Thoracic aorta (tissue), 2 donors: ENCODE measurements around the gene SDHAF3. TPM values are rescaled to one million over a fixed set of nuclear protein-coding genes. Genes with fewer than 3 reads are reported as not detected.

Experiments
- ATAC-seq: fragments of 150-250 bp; one replicate; pipeline ENCODE4 v1.8.0; 2017; ENCODE audit warnings: low read depth; ENCODE audit not compliant: insufficient number of reproducible peaks, low FRiP score
- DNase-seq: peaks from one replicate; pipeline ENCODE4 v3.0.0-alpha.2; 2020; ENCODE audit warnings: low spot score
- H3K27ac ChIP-seq, 2 donors: fragments of 200-600 bp; sonication (generic); 1 replicate in 1 of 2; 2 replicates in 1 of 2; pipeline ENCODE4 v1.5.1; 2016; ENCODE audit warnings: mild to moderate bottlenecking in 2 of 2, moderate library complexity in 2 of 2
- H3K27me3 ChIP-seq: fragments of 200-600 bp; sonication (generic); replicated peaks from 2 replicates; pipeline ENCODE4 v1.6.0; 2016; ENCODE audit warnings: mild to moderate bottlenecking; ENCODE audit not compliant: insufficient read depth
- H3K36me3 ChIP-seq: fragments of 200-600 bp; sonication (generic); one replicate; pipeline ENCODE4 v1.5.1; 2016
- H3K4me1 ChIP-seq, 2 donors: fragments of 200-600 bp; sonication (generic); 1 replicate in 1 of 2; 2 replicates in 1 of 2; pipeline versions ENCODE4 v1.5.1 to v1.6.0; 2016; ENCODE audit warnings: low read depth in 2 of 2, mild to moderate bottlenecking in 1 of 2; ENCODE audit not compliant: control insufficient read depth in 1 of 2
- H3K4me3 ChIP-seq: fragments of 200-600 bp; sonication (generic); 2 replicates; pipeline ENCODE4 v1.5.1; 2016; ENCODE audit warnings: mild to moderate bottlenecking
- H3K9me3 ChIP-seq: fragments of 200-600 bp; sonication (generic); 2 replicates; pipeline ENCODE4 v1.5.1; 2016
- total RNA-seq, 2 donors: library from RNA; depleted of rRNA; stranded (reverse); fragments of >200 nt; gene quantifications; one replicate each; pipeline versions ENCODE4 v1.1.0 to v1.2.3, GENCODE V29; 2016
- TF ChIP-seq, protein P1 (sequence below): fragments of 200-600 bp; sonication (generic); IDR thresholded peaks from one replicate; pipeline ENCODE4 v1.5.1; 2019; ENCODE audit warnings: antibody characterized with exemption

SDHAF3 gene
- total RNA-seq, 2 donors from 2014 or later = 1.1 to 3.5 TPM

DNA sequence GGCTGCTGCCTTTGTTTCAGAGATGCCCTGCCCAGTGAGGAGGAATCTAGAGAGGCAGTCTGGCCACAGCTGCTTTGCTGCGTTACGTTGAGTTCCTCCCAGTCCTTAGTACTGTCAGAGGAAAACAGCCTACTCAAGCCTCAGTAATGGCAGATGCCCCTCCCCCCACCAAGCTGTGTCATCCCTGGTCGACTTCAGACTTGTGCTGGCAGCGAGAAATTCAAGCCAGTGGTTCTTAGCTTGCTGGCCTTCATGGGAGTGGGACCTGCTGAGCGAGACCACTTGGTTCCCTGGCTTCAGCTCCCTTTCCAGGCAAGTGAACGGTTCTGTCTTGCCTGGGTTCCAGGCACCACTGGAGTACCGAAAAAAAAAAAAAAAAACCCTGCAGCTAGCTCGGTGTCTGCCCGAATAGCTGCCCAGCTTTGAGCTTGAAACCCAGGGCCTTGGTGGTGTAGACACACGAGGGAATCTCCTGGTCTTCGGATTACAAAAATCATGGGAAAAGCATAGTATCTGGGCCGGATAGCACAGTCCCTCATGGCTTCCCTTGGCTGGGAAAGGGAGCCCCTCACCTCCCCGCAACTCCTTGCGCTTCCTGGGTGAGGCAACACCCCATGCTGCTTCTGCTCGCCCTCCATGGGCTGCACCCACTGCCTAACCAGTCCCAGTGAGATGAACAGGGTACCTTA lies 9.1 kb downstream of the SDHAF3 start:
- Histone ChIP-seq H3K9me3 (no peaks in the 10 kb centered on the region), H3K27me3 (no peaks in the 10 kb centered on the region), H3K27ac (no peak overlapping the region), H3K4me1 (no peaks in the 10 kb centered on the region), H3K4me3 (no peak overlapping the region), H3K36me3 (no peaks in the 10 kb centered on the region)
- ATAC-seq (no peak), DNase-seq (no peak)
- TF ChIP-seq, protein P1, sequence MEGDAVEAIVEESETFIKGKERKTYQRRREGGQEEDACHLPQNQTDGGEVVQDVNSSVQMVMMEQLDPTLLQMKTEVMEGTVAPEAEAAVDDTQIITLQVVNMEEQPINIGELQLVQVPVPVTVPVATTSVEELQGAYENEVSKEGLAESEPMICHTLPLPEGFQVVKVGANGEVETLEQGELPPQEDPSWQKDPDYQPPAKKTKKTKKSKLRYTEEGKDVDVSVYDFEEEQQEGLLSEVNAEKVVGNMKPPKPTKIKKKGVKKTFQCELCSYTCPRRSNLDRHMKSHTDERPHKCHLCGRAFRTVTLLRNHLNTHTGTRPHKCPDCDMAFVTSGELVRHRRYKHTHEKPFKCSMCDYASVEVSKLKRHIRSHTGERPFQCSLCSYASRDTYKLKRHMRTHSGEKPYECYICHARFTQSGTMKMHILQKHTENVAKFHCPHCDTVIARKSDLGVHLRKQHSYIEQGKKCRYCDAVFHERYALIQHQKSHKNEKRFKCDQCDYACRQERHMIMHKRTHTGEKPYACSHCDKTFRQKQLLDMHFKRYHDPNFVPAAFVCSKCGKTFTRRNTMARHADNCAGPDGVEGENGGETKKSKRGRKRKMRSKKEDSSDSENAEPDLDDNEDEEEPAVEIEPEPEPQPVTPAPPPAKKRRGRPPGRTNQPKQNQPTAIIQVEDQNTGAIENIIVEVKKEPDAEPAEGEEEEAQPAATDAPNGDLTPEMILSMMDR = no peak

DNA sequence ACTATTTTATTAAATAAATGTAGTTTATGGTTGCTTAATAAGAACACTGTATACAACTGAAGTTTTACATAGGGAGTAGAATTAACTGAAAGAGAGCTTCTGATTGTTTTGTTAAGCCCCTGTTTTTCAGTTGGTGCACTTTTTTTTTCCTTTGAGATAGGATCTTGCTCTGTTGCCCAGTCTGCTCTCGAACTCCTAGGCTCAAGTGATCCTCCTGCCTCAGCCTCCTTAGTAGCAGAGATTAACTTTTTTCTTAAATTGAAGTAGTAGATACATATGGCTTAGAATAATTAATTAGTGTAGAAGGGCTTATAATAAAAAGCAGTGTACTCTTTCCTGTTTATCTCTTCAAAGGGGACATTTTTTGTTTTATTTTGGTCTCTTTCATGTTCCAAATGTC lies 11.2 kb downstream of the SDHAF3 start:
- no peaks in the 10 kb centered on the region for H3K27me3 ChIP-seq
- H3K4me3 ChIP-seq = no peak overlapping the region
- H3K9me3 ChIP-seq = no peaks in the 10 kb centered on the region
- ATAC-seq (no peak), DNase-seq (no peak)
- H3K36me3 ChIP-seq = no peaks in the 10 kb centered on the region
- H3K27ac ChIP-seq = no peak overlapping the region
- H3K4me1 ChIP-seq = no peaks in the 10 kb centered on the region
- TF ChIP-seq, protein P1 = no peak

DNA sequence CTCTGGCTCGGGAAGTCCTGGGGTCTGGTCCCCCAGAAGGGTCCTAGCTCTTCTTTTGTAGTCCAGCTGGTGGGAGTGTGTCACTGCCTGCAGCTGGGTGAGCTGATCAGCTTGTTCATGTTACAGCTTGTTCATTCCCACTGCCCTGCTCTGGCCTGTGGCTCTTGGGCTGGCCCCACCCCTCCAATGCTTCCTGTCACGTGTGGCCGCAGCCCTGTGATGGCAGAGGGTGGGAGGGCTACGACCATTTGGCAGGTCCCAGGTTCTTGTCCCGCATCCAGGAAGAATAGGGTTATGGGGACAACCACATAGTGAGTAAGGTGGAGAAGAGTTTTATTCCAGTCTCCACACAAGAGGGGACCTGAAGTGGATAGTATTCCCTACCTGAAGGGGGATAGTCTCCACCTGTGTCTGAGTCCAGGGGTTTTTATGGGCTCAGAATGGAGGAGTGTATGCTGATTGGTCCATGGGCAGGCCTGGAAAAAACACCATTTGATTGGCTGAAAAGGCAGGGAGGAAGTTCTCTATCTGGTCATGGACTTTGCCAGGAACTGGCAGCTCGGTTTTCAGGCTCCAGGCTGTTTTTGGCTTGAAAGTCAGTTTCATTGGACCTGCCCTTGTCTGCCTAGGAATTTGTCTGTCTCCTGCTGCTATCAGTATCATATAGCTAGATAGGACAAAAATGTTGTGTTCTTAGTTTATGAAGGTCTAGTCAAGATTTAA lies 13.1 kb downstream of the SDHAF3 start:
- H3K4me3 ChIP-seq = no peak overlapping the region
- no peak for ATAC-seq
- TF ChIP-seq, protein P1 = no peak

DNA sequence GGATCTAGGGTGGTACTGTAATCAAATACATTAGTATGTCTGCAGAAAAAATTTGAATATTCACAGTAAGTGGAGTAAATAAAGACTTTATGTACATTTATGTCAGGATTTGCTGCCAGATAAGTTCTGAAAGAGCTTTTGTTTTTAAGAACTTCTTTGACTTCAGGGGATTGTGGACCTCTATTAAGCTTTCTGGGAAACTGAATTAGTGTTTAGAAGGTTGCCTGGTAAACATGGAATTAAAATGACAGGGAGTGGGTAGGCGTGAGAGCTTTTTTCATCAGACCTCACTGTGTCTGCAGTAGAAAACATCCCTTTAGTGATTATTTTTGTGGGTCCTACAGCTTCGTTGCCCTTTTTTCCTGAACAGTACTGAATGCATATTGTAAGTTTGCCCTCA lies 15.7 kb downstream of the SDHAF3 start:
- H3K4me1 ChIP-seq = no peaks in the 10 kb centered on the region
- H3K27me3 ChIP-seq = no peaks in the 10 kb centered on the region
- H3K4me3 ChIP-seq = no peak overlapping the region
- no peak for ATAC-seq
- DNase-seq = no peak
- TF ChIP-seq, protein P1 = no peak
- no peaks in the 10 kb centered on the region for H3K36me3 ChIP-seq
- H3K27ac ChIP-seq = no peak overlapping the region
- H3K9me3 ChIP-seq = no peaks in the 10 kb centered on the region

More for the DNA sequence above, 13.1 kb downstream of the SDHAF3 start:
- no peak for DNase-seq
- no peaks in the 10 kb centered on the region for H3K36me3 ChIP-seq
- no peak overlapping the region for H3K27ac ChIP-seq
- no peaks in the 10 kb centered on the region for H3K9me3 ChIP-seq
- no peaks in the 10 kb centered on the region for H3K4me1 ChIP-seq
- H3K27me3 ChIP-seq = no peaks in the 10 kb centered on the region

DNA sequence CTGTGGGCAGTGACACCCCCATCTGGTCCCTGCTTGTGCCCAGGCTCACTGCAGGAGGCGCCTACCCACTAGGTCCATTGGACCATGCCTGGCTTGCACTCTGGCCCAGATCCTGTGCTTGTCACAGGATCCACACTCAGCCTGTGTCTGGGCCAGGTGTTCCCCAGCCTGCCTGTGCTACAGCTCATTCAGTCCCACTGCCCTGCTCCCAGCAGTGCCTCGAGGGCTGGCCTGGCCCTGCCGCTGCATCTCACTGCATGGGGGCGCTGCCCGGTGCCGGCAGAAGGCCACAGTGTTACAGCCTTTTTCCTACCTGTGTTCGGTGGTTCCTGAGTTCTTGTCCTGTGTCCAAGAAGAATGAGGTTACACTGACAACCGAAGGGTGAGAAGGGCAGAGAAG lies 21.3 kb downstream of the SDHAF3 start:
- TF ChIP-seq, protein P1 = no peak
- no peak for ATAC-seq
- no peaks in the 10 kb centered on the region for H3K27me3 ChIP-seq
- no peaks in the 10 kb centered on the region for H3K4me1 ChIP-seq
- DNase-seq = no peak
- peaks cover 6% of the 10 kb centered on the region for H3K9me3 ChIP-seq
- no peaks in the 10 kb centered on the region for H3K36me3 ChIP-seq
- H3K4me3 ChIP-seq = no peak overlapping the region
- no peak overlapping the region for H3K27ac ChIP-seq
